22Rv1 (cell line): ENCODE results near the gene BACH2.

Experiments
- H3K27ac ChIP-seq: fragments of 450-650 bp; 2 replicates; pipeline ENCODE4 v1.5.1; 2017
- CTCF ChIP-seq: fragments of 450-650 bp; IDR thresholded peaks from 2 replicates; pipeline ENCODE4 v1.5.1; 2017; ENCODE audit warnings: mild to moderate bottlenecking
- ZFX ChIP-seq: fragments of 450-650 bp; IDR thresholded peaks from 2 replicates; pipeline ENCODE4 v1.6.1; 2017; ENCODE audit warnings: antibody characterized with exemption, borderline replicate concordance

Gene BACH2

GRCh38 chr6:90090866-90091265 lies 205.8 kb downstream of the BACH2 start:
- H3K27ac ChIP-seq: no peak overlapping the region
- TF ChIP-seq ZFX (no peak), CTCF (no peak)

DNA sequence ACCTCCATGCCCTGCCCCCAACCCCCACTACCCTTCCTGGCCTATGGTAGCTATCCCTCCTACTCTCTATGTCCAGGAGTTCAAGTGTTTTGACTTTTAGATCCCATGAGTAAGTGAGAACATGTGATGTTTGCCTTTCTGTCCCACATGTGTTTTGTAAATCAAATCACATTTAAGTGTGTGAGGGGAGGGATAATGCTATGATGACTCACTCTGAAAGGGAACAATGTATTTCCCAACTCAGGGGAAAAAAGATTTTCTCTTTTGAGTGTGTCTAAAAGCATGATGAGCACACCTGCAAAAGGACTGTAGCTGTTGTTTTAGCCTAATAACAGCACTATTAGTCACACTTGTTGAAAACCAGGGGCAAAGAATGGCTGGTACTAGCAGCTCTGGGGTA lies 208.6 kb downstream of the BACH2 start:
- no peak overlapping the region for H3K27ac ChIP-seq
- TF ChIP-seq CTCF (no peak), ZFX (no peak)

DNA sequence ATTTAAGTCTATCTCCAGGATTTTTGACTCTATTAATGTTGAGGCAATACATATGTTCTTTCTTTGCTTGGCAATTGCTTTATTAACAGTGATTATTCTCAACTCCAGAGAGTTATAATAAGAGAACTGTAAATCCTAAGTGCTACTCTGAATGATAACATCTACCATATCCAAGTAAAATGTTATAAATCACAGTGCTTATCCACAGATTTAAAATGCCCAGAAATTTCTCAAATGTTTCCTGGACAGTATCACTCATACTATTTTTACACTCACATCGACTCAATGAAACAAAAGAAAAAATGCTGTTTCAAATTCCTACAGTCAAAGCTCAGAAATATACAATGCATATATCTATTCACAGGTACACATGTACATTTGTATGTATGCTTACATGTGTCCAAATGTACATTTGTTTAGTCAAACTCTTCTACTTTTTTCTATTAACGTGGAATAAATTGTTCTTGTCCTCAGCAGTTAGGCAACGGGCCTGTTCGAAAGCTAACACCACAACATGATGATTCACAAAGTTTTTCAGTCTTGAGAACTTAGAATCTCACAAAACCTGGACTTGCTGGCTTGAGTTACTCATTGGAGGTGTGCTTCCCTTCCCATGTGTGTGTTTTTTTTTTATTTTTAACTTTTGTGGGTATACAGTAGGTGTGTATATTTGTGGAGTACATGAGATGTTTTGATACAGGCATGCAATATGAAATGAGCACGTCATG lies 209.4 kb downstream of the BACH2 start:
- TF ChIP-seq CTCF: no peak
- no peak for TF ChIP-seq ZFX
- no peak overlapping the region for H3K27ac ChIP-seq

- TF ChIP-seq ZFX (no peak), CTCF (no peak)
- no peak overlapping the region for H3K27ac ChIP-seq
These were observed 210.1 kb downstream of the BACH2 start for GRCh38 chr6:90086517-90086916.

DNA sequence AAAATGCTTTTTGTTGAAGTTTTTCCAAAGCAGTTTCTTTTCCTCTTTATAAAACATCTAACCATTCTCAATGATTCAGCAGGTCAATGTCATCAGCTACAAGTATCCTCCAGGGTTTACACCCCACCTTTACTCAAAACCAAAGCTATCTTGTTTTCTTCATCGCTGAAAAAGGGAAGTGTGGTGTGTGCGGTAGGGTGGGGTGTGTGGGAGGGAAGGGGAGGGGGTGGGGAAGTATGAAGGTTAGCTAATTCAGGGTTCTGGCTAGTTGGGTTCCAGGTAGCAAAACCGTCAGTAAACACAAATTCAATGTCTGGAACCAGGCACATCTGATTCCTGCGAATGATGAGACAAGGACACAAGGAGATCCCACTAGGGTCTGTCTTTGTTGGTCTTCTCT lies 212.8 kb downstream of the BACH2 start:
- TF ChIP-seq ZFX (no peak), CTCF (no peak)
- no peak overlapping the region for H3K27ac ChIP-seq

- H3K27ac ChIP-seq: no peak overlapping the region
- TF ChIP-seq ZFX (no peak), CTCF (no peak)
These were observed 213.8 kb downstream of the BACH2 start for GRCh38 chr6:90082847-90083246.

DNA sequence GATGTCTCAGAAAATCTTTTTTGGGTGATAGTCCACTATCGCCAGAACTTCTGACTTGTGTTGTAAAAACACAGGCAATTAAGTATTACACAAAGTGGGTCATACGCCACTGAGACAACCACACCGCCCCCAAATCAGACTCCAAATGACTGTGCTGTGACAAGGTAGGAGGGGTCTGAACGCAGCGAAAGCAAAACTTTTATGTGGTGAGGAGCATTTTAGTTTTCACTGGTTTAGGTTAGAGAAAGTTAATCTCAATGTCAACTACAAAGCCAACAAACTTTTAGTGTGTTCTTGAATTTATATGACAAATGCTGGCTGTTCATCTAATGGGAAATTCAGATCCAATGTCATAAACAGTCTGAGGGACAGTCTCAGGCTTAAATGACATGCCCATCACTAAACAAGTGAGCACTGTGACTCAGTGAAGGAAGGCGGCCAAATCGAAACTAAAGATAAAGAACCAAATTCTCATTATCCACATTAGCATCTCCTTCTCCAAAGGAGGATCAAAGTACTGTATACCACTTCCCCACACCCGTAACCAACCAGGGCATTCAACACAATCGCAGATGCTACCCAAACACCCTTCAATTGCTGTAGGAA lies 215.7 kb downstream of the BACH2 start:
- no peak overlapping the region for H3K27ac ChIP-seq
- TF ChIP-seq CTCF (no peak), ZFX (no peak)
